Caco-2 (cell line): Measurements from ENCODE around the gene NUDT19. TPM values are rescaled to one million over a fixed set of nuclear protein-coding genes. Genes with fewer than 3 reads are reported as not detected.
"Not testable (repeated sequence)": the region's sequence is repeated elsewhere in the genome, so short reads cannot be mapped to it uniquely, and the experiment has no call there.

ENCODE experiments used
- BruUV-seq: library from RNA; stranded (reverse); fragments of 400-500 nt; replicated peaks from 2 replicates; lab custom pipeline; 2021; lab: Mats Ljungman, UMichigan
- CTCF ChIA-PET: fragments of 300-600 bp; sonication (Branson Sonifier 250); formaldehyde crosslinking; loops from one replicate; lab custom pipeline; 2022; ENCODE audit warnings: antibody characterized with exemption; lab: Charles Lee
- POLR2A ChIA-PET: fragments of 300-600 bp; sonication (Branson Sonifier 250); formaldehyde crosslinking; loops from one replicate; lab custom pipeline; 2022; ENCODE audit warnings: antibody characterized with exemption; lab: Charles Lee
- DNase-seq, 2 experiments: peaks; one replicate each; pipeline versions ENCODE4 v3.0.0 to v3.0.0-alpha.2; 2020 to 2022
- H3K27me3 ChIP-seq: replicated peaks from 2 replicates; pipeline ENCODE4 v1.6.0; 2011; ENCODE audit warnings: low read length; ENCODE audit not compliant: control insufficient read depth, insufficient read depth
- H3K36me3 ChIP-seq: 2 replicates; pipeline ENCODE4 v1.5.1; 2011; ENCODE audit warnings: low read length; ENCODE audit not compliant: control insufficient read depth, insufficient read depth
- H3K4me1 ChIP-seq: fragments of 250-450 bp; sonication (Bioruptor Pico); 2 replicates; pipeline ENCODE4 v1.5.1; 2020; ENCODE audit warnings: mild to moderate bottlenecking
- H3K4me3 ChIP-seq: 2 replicates; pipeline ENCODE4 v1.5.1; 2011; ENCODE audit warnings: low read depth, mild to moderate bottlenecking, control low read depth, low read length
- H3K9me3 ChIP-seq: fragments of 250-450 bp; sonication (Bioruptor Pico); 2 replicates; pipeline ENCODE4 v1.5.1; 2020; ENCODE audit warnings: mild to moderate bottlenecking, moderate library complexity
- H3K27ac Mint-ChIP-seq: one replicate; pipeline ENCODE4 v1.8.0; 2022; ENCODE audit warnings: mixed read lengths; ENCODE audit not compliant: unreplicated experiment
- H3K27me3 Mint-ChIP-seq: one replicate; pipeline ENCODE4 v1.8.0; 2022; ENCODE audit warnings: mixed read lengths; ENCODE audit not compliant: insufficient read depth, unreplicated experiment
- H3K36me3 Mint-ChIP-seq: one replicate; pipeline ENCODE4 v1.8.0; 2022; ENCODE audit warnings: mild to moderate bottlenecking, mixed read lengths; ENCODE audit not compliant: insufficient read depth, unreplicated experiment
- H3K4me1 Mint-ChIP-seq: one replicate; pipeline ENCODE4 v1.8.0; 2022; ENCODE audit warnings: low read depth, mixed read lengths; ENCODE audit not compliant: unreplicated experiment
- H3K4me3 Mint-ChIP-seq: one replicate; pipeline ENCODE4 v1.8.0; 2022; ENCODE audit warnings: mild to moderate bottlenecking, moderate library complexity, mixed read lengths; ENCODE audit not compliant: unreplicated experiment
- H3K9me3 Mint-ChIP-seq: one replicate; pipeline ENCODE4 v1.8.0; 2022; ENCODE audit warnings: mixed read lengths; ENCODE audit not compliant: unreplicated experiment
- intact Hi-C: fragments of 100-400 bp; cut with micrococcal nuclease; formaldehyde crosslinking; loops from one replicate; pipeline ENCODE4 v1.10.0; 2022; ENCODE audit not compliant: unreplicated experiment
- total RNA-seq: library from RNA; stranded (reverse); gene quantifications from 2 replicates; pipeline ENCODE4 v1.2.3, GENCODE V29; 2022
- TF ChIP-seq, protein P1 (sequence below), 2 experiments: fragments of 200-600 bp in 1 of 2; IDR thresholded peaks; 1 replicate in 1 of 2; 2 replicates in 1 of 2; pipeline versions ENCODE4 v1.5.1 to v1.8.0; 2011 to 2022; ENCODE audit warnings: antibody characterized with exemption in 1 of 2, control low read depth in 1 of 2, inconsistent platforms in 1 of 2, low read depth in 1 of 2, low read length in 1 of 2, mild to moderate bottlenecking in 1 of 2, moderate library complexity in 1 of 2; ENCODE audit not compliant: insufficient read depth in 1 of 2, severe bottlenecking in 1 of 2, unreplicated experiment in 1 of 2

Gene NUDT19
- total RNA-seq, 1 experiment from 2014 or later: 24.4 TPM

DNA sequence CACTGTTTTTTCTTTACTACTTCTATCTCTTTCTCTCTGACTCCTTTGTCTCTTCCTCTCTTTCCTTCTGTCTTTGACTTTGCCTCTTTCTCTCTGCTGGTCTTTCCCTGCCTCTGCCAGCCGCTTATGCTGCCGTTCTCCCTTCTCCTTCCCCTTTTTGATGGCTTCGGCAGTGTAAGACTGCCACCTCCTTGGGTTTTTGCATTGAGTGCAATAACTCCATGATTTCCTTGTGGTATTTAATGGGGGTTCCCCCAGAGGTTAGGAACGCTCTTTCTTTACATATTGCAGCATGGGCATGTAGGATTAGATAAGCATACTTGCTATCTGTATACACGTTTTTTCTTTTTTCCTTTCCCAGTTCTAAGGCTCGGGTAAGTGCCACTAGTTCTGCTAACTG, 3.9 kb downstream of the NUDT19 start:
- DNase-seq, H3K27me3 ChIP-seq, H3K4me3 ChIP-seq, H3K36me3 ChIP-seq, H3K27me3 Mint-ChIP-seq, POLR2A ChIA-PET, H3K9me3 ChIP-seq, CTCF ChIA-PET, BruUV-seq, intact Hi-C loops: not testable (repeated sequence)
- H3K4me3 Mint-ChIP-seq: peak overlapping the region; percentile 58
- H3K4me1 Mint-ChIP-seq: peaks cover 40% of the 10 kb centered on the region
- peaks cover 20% of the 10 kb centered on the region for H3K4me1 ChIP-seq
- peaks cover 10% of the 10 kb centered on the region for H3K9me3 Mint-ChIP-seq
- peaks cover 66% of the 10 kb centered on the region for H3K36me3 Mint-ChIP-seq
- H3K27ac Mint-ChIP-seq: peak overlapping the region; percentile 11

DNA sequence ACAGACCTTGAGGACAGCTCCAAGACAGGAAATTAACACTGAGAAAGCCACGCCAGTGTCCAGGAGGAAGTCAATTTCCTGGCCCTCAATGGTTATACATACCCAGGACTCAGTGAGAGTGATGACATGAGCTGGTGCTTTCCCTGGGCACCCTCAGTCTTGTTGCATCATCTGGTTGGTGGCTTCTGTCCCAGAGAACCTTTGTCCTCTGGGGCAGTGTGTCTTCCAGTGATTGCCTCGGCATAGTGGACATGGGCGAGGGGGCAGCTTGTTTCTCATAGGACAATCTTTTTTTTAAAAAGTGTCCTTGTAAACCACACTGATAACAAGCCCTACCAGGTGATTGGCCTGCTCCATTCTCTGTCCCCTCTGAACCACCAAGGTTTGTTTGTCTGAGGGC, 5.2 kb downstream of the NUDT19 start:
- Mint-ChIP-seq H3K36me3 (peaks cover 78% of the 10 kb centered on the region), H3K4me1 (peaks cover 40% of the 10 kb centered on the region), H3K9me3 (peaks cover 10% of the 10 kb centered on the region)
- H3K27ac Mint-ChIP-seq, H3K9me3 ChIP-seq, H3K4me3 Mint-ChIP-seq, POLR2A ChIA-PET, H3K4me3 ChIP-seq, CTCF ChIA-PET, intact Hi-C loops, BruUV-seq, H3K27me3 Mint-ChIP-seq, H3K36me3 ChIP-seq, DNase-seq, H3K27me3 ChIP-seq: not testable (repeated sequence)
- peaks cover 24% of the 10 kb centered on the region for H3K4me1 ChIP-seq

DNA sequence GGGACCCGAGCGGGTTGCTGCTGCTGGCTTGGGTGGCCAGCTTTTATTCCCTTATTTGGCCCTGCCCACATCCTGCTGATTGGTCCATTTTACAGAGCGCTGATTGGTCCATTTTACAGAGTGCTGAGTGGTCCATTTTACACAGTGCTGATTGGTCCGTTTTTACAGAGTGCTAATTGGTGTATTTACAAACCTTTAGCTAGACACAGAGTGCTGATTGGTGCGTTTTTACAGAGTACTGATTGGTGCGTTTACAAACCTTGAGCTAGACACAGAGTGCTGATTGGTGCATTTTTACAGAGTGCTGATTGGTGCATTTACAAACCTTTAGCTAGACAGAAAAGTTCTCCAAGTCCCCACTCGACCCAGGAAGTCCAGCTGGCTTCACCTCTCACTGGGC, 8.5 kb downstream of the NUDT19 start:
- H3K36me3 ChIP-seq, H3K27me3 ChIP-seq: not testable (repeated sequence)

DNA sequence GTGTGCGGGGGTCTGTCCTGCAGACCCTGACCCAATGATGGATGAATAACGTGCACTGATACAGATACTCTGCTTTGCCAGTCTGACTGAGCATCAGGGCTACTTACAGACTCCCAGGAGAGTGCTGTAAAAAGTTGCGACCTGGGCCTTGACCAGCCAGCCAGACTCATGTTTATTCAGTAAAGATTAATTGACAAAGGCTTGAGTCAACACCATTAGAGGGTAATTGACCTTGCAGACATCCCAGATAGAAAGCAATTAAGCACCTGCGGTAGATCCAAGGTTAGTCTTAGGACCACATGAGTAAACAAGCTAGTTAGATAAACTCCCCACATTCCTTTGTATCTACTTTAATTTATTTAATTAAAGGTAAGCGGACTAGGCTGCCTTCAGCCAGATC, 10.4 kb downstream of the NUDT19 start:
- no peaks in the 10 kb centered on the region for H3K9me3 Mint-ChIP-seq
- peak in 1 of 2 experiments; percentile 64 for DNase-seq
- Histone ChIP-seq H3K36me3 (peaks cover 7% of the 10 kb centered on the region), H3K4me1 (peaks cover 16% of the 10 kb centered on the region), H3K4me3 (no peak overlapping the region), H3K9me3 (peaks cover 21% of the 10 kb centered on the region), H3K27me3 (no peaks in the 10 kb centered on the region)
- peaks cover 9% of the 10 kb centered on the region for H3K4me1 Mint-ChIP-seq
- CTCF ChIA-PET: no interaction called here
- POLR2A ChIA-PET: no interaction called here
- no TSS peak for BruUV-seq
- TF ChIP-seq, protein P1, sequence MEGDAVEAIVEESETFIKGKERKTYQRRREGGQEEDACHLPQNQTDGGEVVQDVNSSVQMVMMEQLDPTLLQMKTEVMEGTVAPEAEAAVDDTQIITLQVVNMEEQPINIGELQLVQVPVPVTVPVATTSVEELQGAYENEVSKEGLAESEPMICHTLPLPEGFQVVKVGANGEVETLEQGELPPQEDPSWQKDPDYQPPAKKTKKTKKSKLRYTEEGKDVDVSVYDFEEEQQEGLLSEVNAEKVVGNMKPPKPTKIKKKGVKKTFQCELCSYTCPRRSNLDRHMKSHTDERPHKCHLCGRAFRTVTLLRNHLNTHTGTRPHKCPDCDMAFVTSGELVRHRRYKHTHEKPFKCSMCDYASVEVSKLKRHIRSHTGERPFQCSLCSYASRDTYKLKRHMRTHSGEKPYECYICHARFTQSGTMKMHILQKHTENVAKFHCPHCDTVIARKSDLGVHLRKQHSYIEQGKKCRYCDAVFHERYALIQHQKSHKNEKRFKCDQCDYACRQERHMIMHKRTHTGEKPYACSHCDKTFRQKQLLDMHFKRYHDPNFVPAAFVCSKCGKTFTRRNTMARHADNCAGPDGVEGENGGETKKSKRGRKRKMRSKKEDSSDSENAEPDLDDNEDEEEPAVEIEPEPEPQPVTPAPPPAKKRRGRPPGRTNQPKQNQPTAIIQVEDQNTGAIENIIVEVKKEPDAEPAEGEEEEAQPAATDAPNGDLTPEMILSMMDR (IDR thresholded peaks at IDR 0.05; ENCODE audit: insufficient read depth in 1 of 2, low read depth in 1 of 2, low read length in 1 of 2, severe bottlenecking in 1 of 2, unreplicated experiment in 1 of 2): no peak
- H3K27ac Mint-ChIP-seq: no peak overlapping the region
- no peak overlapping the region for H3K4me3 Mint-ChIP-seq
- H3K27me3 Mint-ChIP-seq: no peaks in the 10 kb centered on the region
- intact Hi-C loops: no loop called here
- H3K36me3 Mint-ChIP-seq: peaks cover 88% of the 10 kb centered on the region

More for the DNA sequence above, 8.5 kb downstream of the NUDT19 start:
- Mint-ChIP-seq H3K36me3 (peaks cover 94% of the 10 kb centered on the region), H3K4me1 (peaks cover 20% of the 10 kb centered on the region)
- H3K4me3 ChIP-seq, H3K27me3 Mint-ChIP-seq, DNase-seq, intact Hi-C loops, BruUV-seq, H3K27ac Mint-ChIP-seq, H3K9me3 Mint-ChIP-seq, H3K4me3 Mint-ChIP-seq: not testable (repeated sequence)
- CTCF ChIA-PET: interaction anchor here (1.2 kb wide), 1 partner anchor 101 kb away, joined by 3 read pairs; no protein-coding TSS in a partner anchor
- Histone ChIP-seq H3K4me1 (peaks cover 16% of the 10 kb centered on the region), H3K9me3 (peaks cover 21% of the 10 kb centered on the region)
- POLR2A ChIA-PET: interaction anchor here (0.7 kb wide), 1 partner anchor 8 kb away, joined by 3 read pairs; the partner anchor contains the start of gene NUDT19

DNA sequence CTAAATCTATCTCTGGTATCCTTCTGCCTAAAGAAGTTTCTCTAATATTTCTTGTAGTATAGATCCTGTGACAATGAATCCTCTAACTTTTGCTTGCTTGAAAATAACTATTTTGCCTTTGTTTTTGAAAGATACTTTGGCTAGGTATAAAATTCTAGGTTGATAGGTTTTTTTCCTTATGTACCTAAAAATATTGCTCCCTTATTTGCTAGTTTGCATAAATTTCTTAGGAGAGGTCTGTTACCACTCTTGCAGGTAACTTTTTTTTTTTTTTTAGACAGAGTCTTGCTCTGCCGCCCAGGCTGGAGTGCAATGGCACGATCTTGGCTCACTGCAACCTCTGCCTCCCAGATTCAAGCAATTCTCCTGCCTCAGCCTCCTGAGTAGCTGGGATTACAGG, 12.4 kb downstream of the NUDT19 start:
- DNase-seq, BruUV-seq, POLR2A ChIA-PET, H3K4me3 ChIP-seq, H3K9me3 Mint-ChIP-seq, CTCF ChIA-PET, H3K4me1 Mint-ChIP-seq, H3K27me3 ChIP-seq, H3K27me3 Mint-ChIP-seq, H3K36me3 ChIP-seq, intact Hi-C loops, H3K4me3 Mint-ChIP-seq: not testable (repeated sequence)
- peaks cover 80% of the 10 kb centered on the region for H3K36me3 Mint-ChIP-seq
- peak overlapping the region; percentile 56 for H3K27ac Mint-ChIP-seq
- H3K4me1 ChIP-seq: peaks cover 16% of the 10 kb centered on the region
- peaks cover 21% of the 10 kb centered on the region for H3K9me3 ChIP-seq
